Measurements from ENCODE around the gene DNAJA2. TPM values are rescaled to one million over a fixed set of nuclear protein-coding genes. Genes with fewer than 3 reads are reported as not detected.

Gene DNAJA2
- total and polyA plus RNA-seq, 4 donors = 24.9 to 56.5 (median 35.6) TPM

DNA sequence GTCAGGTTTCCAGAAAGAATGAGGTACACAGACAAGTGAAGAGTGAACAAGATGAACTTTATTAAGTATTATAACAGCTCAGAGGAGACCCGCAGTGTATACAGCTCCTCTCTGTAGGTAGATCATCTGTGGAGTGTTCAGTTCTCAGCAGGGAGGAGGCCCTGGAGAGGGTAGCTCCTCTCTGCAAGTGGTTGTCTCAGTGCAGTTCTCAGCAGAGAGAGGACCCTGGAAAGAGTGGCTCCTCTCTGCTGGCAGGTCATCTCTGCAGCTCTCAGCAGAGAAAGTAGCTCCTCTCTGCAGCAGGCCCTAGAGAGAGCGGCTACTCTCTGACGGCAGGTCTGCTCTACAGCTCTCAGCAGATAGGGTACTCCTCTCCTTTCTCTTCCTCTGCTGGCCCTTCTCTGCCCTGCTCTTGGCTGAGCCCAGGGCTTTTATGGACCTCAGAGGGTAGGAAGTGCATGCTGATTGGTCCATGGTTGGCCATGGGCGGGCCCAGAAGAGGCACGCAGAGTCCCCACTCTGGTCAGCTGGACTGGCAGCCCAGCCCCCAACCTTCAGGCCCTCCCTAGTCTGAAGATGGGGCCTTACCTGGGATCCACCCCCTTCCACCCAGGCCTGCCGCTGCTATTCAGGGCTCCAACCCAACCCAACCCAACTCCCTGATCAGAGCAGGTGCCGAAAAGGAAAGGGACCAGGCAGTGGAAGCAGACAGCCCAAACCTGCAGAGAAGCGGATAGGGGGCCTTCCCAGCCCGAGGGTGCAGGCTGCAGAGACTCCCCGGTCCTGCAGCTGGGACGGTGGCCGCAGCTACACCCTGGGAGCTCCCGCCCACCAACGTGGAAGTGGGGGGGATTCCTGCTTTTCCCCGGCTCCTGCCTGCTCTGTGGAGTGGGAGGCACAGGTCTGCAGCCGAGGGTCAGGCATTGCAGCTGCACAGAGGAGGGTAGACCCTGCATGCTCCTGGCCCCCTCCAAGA is 18.5 kb upstream of the DNAJA2 start:
- 95 to 97% methylated on average over 16 of the region's 16 CpGs for WGBS, 2 donors
- Histone ChIP-seq H3K27ac (ENCODE audit: low read depth in 1 of 2, low read length in 1 of 2) (no peak overlapping the region), H3K27me3 (ENCODE audit: control insufficient read depth in 3 of 3, insufficient read depth in 3 of 3, low read length in 2 of 3) (no peaks in the 10 kb centered on the region), H3K4me3 (no peak overlapping the region), H3K4me1 (ENCODE audit: control insufficient read depth in 5 of 5, insufficient read depth in 5 of 5, low read length in 5 of 5) (peaks cover 0 to 2% (median 0%) of the 10 kb centered on the region in 5 donors), H3K9ac (ENCODE audit: insufficient read depth in 1 of 2, low read length in 2 of 2) (no peak overlapping the region), H3K36me3 (ENCODE audit: control insufficient read depth in 4 of 4, insufficient read depth in 4 of 4, low read length in 4 of 4) (no peaks in the 10 kb centered on the region), H3K9me3 (ENCODE audit: control insufficient read depth in 4 of 4, insufficient read depth in 3 of 4, low read length in 3 of 4) (no peaks in the 10 kb centered on the region)
- ATAC-seq (ENCODE audit: insufficient read depth, low FRiP score) (no peak), DNase-seq (no peak)
- TF ChIP-seq, protein P1, sequence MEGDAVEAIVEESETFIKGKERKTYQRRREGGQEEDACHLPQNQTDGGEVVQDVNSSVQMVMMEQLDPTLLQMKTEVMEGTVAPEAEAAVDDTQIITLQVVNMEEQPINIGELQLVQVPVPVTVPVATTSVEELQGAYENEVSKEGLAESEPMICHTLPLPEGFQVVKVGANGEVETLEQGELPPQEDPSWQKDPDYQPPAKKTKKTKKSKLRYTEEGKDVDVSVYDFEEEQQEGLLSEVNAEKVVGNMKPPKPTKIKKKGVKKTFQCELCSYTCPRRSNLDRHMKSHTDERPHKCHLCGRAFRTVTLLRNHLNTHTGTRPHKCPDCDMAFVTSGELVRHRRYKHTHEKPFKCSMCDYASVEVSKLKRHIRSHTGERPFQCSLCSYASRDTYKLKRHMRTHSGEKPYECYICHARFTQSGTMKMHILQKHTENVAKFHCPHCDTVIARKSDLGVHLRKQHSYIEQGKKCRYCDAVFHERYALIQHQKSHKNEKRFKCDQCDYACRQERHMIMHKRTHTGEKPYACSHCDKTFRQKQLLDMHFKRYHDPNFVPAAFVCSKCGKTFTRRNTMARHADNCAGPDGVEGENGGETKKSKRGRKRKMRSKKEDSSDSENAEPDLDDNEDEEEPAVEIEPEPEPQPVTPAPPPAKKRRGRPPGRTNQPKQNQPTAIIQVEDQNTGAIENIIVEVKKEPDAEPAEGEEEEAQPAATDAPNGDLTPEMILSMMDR (IDR thresholded peaks at IDR 0.05; ENCODE audit: control extremely low read depth, extremely low read depth) = no peak

GRCh38 chr16:46986896-46987295 is 13.4 kb upstream of the DNAJA2 start:
- H3K27me3 ChIP-seq (ENCODE audit: control insufficient read depth in 3 of 3, insufficient read depth in 3 of 3, low read length in 2 of 3) = no peaks in the 10 kb centered on the region
- no peak overlapping the region for H3K4me3 ChIP-seq
- TF ChIP-seq, protein P1 (IDR thresholded peaks at IDR 0.05; ENCODE audit: control extremely low read depth, extremely low read depth) = no peak
- H3K27ac ChIP-seq (ENCODE audit: low read depth in 1 of 2, low read length in 1 of 2) = no peak overlapping the region
- H3K36me3 ChIP-seq (ENCODE audit: control insufficient read depth in 4 of 4, insufficient read depth in 4 of 4, low read length in 4 of 4) = no peaks in the 10 kb centered on the region
- DNase-seq (no peak), ATAC-seq (ENCODE audit: insufficient read depth, low FRiP score) (no peak)
- H3K9ac ChIP-seq (ENCODE audit: insufficient read depth in 1 of 2, low read length in 2 of 2) = no peak overlapping the region
- 72 to 89% methylated on average over 3 of the region's 3 CpGs for WGBS, 2 donors
- no peaks in the 10 kb centered on the region for H3K9me3 ChIP-seq (ENCODE audit: control insufficient read depth in 4 of 4, insufficient read depth in 3 of 4, low read length in 3 of 4)
- no peaks in the 10 kb centered on the region for H3K4me1 ChIP-seq (ENCODE audit: control insufficient read depth in 5 of 5, insufficient read depth in 5 of 5, low read length in 5 of 5)

- Histone ChIP-seq H3K4me3 (no peak overlapping the region), H3K27me3 (ENCODE audit: control insufficient read depth in 3 of 3, insufficient read depth in 3 of 3, low read length in 2 of 3) (no peaks in the 10 kb centered on the region), H3K36me3 (ENCODE audit: control insufficient read depth in 4 of 4, insufficient read depth in 4 of 4, low read length in 4 of 4) (no peaks in the 10 kb centered on the region), H3K9me3 (ENCODE audit: control insufficient read depth in 4 of 4, insufficient read depth in 3 of 4, low read length in 3 of 4) (no peaks in the 10 kb centered on the region), H3K4me1 (ENCODE audit: control insufficient read depth in 5 of 5, insufficient read depth in 5 of 5, low read length in 5 of 5) (no peaks in the 10 kb centered on the region), H3K27ac (ENCODE audit: low read depth in 1 of 2, low read length in 1 of 2) (no peak overlapping the region), H3K9ac (ENCODE audit: insufficient read depth in 1 of 2, low read length in 2 of 2) (no peak overlapping the region)
- DNase-seq = no peak
- ATAC-seq (ENCODE audit: insufficient read depth, low FRiP score) = no peak
- WGBS, 2 donors = 89 to 94% methylated on average over 3 of the region's 3 CpGs
- TF ChIP-seq, protein P1 (IDR thresholded peaks at IDR 0.05; ENCODE audit: control extremely low read depth, extremely low read depth) = no peak
Measured at GRCh38 chr16:46986438-46986837, 13.0 kb upstream of the DNAJA2 start.
